DOHH2 (cell line): ENCODE measurements around the gene MUC5B.

Experiments
- H3F3A ChIP-seq: fragments of 200-600 bp; sonication (generic), shearing (Covaris generic); 2 replicates; pipeline ENCODE4 v1.6.0; 2016; ENCODE audit warnings: antibody characterized with exemption, mild to moderate bottlenecking; ENCODE audit not compliant: control insufficient read depth, insufficient read depth
- H3K27ac ChIP-seq: fragments of 200-600 bp; sonication (generic); 2 replicates; pipeline ENCODE4 v1.5.1; 2014; ENCODE audit warnings: low read depth, mild to moderate bottlenecking, low read length, moderate library complexity
- H3K27me3 ChIP-seq: fragments of 200-600 bp; sonication (generic); 2 replicates; pipeline ENCODE4 v1.6.1; 2014; ENCODE audit warnings: mild to moderate bottlenecking, low read length, mixed read lengths; ENCODE audit not compliant: control insufficient read depth
- H3K36me3 ChIP-seq: fragments of 200-600 bp; sonication (generic); 2 replicates; pipeline ENCODE4 v1.6.1; 2014; ENCODE audit warnings: mild to moderate bottlenecking, low read length, moderate library complexity, mixed read lengths; ENCODE audit not compliant: control insufficient read depth
- H3K4me1 ChIP-seq: fragments of 200-600 bp; sonication (generic); 2 replicates; pipeline ENCODE4 v1.6.1; 2014; ENCODE audit warnings: mild to moderate bottlenecking, low read length, mixed read lengths; ENCODE audit not compliant: control insufficient read depth
- H3K4me2 ChIP-seq: fragments of 200-600 bp; sonication (generic); 2 replicates; pipeline ENCODE4 v1.6.0; 2014; ENCODE audit warnings: mild to moderate bottlenecking, low read length, moderate library complexity
- H3K4me3 ChIP-seq: fragments of 200-600 bp; sonication (generic); 2 replicates; pipeline ENCODE4 v1.5.1; 2014; ENCODE audit warnings: mild to moderate bottlenecking, low read length, mixed read lengths
- H3K79me2 ChIP-seq: fragments of 200-600 bp; sonication (generic); 2 replicates; pipeline ENCODE4 v1.6.1; 2014; ENCODE audit warnings: mild to moderate bottlenecking, low read length, mixed read lengths; ENCODE audit not compliant: control insufficient read depth
- H3K9me2 ChIP-seq: fragments of 200-600 bp; sonication (generic); replicated peaks from 2 replicates; pipeline ENCODE4 v1.6.1; 2014; ENCODE audit warnings: mild to moderate bottlenecking, low read length, mixed read lengths; ENCODE audit not compliant: control insufficient read depth
- H3K9me3 ChIP-seq: fragments of 200-600 bp; sonication (generic); 2 replicates; pipeline ENCODE4 v1.6.1; 2014; ENCODE audit warnings: antibody characterized with exemption, low read length, mixed read lengths; ENCODE audit not compliant: control insufficient read depth, insufficient read depth
- H4K20me1 ChIP-seq: fragments of 200-600 bp; sonication (generic); 2 replicates; pipeline ENCODE4 v1.6.0; 2014; ENCODE audit warnings: low read depth, mild to moderate bottlenecking, antibody characterized with exemption, low read length, moderate library complexity; ENCODE audit not compliant: control insufficient read depth, insufficient read depth
- EZH2phosphoT487 ChIP-seq: fragments of 200-600 bp; sonication (generic); IDR thresholded peaks from 2 replicates; pipeline ENCODE4 v1.6.1; 2017; ENCODE audit warnings: borderline replicate concordance, mild to moderate bottlenecking, antibody characterized with exemption, low read length, moderate library complexity, mixed read lengths
- TF ChIP-seq, protein P1 (sequence below): fragments of 200-600 bp; sonication (generic); IDR thresholded peaks from one replicate; pipeline ENCODE4 v1.5.1; 2014; ENCODE audit warnings: antibody characterized with exemption, mild to moderate bottlenecking, low read depth, low read length; ENCODE audit not compliant: poor library complexity, severe bottlenecking

Gene MUC5B

DNA sequence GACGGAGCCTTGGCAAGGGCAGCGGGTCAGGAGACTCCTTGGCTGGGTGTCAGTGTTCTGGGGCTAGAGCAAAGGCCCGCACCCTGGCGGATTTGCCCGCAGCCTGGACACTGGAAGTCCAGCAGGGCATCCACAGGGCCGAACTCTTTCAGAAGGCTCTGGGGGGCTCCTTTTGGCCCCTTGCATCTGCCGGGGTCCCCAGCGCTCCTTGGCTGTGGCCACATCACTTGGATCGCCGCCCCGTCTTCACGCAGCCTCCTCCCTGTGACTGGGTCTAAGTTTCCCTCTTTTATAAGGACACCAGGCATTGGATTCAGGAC is 45.1 kb upstream of the MUC5B start:
- no peak overlapping the region for H3K4me2 ChIP-seq
- H3K4me1 ChIP-seq: no peaks in the 10 kb centered on the region
- H3K79me2 ChIP-seq: no peaks in the 10 kb centered on the region
- H3K36me3 ChIP-seq: no peaks in the 10 kb centered on the region
- H3K27ac ChIP-seq: no peak overlapping the region
- H3K27me3 ChIP-seq: no peaks in the 10 kb centered on the region
- H3F3A ChIP-seq: no peaks in the 10 kb centered on the region
- H3K9me2 ChIP-seq: no peaks in the 10 kb centered on the region
- peaks cover 38% of the 10 kb centered on the region; the same call in 1 of the 2 replicates for H3K9me3 ChIP-seq
- TF ChIP-seq, protein P1, sequence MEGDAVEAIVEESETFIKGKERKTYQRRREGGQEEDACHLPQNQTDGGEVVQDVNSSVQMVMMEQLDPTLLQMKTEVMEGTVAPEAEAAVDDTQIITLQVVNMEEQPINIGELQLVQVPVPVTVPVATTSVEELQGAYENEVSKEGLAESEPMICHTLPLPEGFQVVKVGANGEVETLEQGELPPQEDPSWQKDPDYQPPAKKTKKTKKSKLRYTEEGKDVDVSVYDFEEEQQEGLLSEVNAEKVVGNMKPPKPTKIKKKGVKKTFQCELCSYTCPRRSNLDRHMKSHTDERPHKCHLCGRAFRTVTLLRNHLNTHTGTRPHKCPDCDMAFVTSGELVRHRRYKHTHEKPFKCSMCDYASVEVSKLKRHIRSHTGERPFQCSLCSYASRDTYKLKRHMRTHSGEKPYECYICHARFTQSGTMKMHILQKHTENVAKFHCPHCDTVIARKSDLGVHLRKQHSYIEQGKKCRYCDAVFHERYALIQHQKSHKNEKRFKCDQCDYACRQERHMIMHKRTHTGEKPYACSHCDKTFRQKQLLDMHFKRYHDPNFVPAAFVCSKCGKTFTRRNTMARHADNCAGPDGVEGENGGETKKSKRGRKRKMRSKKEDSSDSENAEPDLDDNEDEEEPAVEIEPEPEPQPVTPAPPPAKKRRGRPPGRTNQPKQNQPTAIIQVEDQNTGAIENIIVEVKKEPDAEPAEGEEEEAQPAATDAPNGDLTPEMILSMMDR: no peak
- TF ChIP-seq EZH2phosphoT487: no peak
- no peaks in the 10 kb centered on the region for H4K20me1 ChIP-seq
- no peak overlapping the region for H3K4me3 ChIP-seq

DNA sequence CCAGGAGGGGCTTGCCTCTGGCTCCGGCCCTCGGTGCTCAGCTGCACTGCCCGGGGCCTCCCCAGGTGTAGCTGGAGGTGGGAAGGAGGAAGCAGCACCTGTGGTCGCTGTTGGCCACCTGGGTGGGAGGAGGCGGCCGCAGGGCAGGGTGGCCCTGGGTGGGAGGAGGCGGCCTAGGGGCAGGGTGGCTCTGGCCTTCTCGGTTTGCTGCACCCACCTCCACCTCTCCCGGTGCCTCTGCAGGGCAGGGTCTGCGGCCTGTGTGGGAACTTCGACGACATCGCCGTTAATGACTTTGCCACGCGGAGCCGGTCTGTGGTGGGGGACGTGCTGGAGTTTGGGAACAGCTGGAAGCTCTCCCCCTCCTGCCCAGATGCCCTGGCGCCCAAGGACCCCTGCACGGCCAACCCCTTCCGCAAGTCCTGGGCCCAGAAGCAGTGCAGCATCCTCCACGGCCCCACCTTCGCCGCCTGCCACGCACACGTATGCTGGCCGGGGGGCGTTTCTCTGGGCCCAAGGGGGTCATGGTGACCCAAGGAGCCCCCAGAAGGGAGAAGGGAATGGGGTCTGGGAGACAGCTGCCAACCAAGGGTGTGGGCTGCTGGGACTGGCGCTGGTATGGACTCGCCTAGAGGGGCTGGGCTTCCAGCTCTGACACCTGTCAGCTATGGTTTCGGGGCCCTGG is 44.5 kb upstream of the MUC5B start:
- no peaks in the 10 kb centered on the region for H3F3A ChIP-seq
- H3K4me3 ChIP-seq: no peak overlapping the region
- no peaks in the 10 kb centered on the region for H3K4me1 ChIP-seq
- no peaks in the 10 kb centered on the region for H3K79me2 ChIP-seq
- peaks cover 34% of the 10 kb centered on the region; the same call in 1 of the 2 replicates for H3K9me3 ChIP-seq
- H3K27me3 ChIP-seq: no peaks in the 10 kb centered on the region
- no peak overlapping the region for H3K4me2 ChIP-seq
- H3K36me3 ChIP-seq: no peaks in the 10 kb centered on the region
- no peaks in the 10 kb centered on the region for H4K20me1 ChIP-seq
- no peak overlapping the region for H3K27ac ChIP-seq
- no peak for TF ChIP-seq EZH2phosphoT487
- TF ChIP-seq, protein P1: no peak
- no peaks in the 10 kb centered on the region for H3K9me2 ChIP-seq

DNA sequence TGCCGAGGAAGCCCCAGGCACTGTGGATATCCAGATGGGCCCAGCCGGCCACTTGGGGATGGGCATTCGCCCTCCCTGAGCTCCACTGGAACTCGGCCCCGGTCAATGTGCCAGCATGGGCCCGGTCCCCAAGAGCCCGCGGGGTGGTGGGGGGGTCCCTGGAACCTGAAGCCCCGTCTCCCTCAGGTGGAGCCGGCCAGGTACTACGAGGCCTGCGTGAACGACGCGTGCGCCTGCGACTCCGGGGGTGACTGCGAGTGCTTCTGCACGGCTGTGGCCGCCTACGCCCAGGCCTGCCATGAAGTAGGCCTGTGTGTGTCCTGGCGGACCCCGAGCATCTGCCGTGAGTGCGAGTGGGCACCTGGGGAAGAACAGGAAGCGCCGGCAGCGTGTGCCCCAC is 44.0 kb upstream of the MUC5B start:
- Histone ChIP-seq H3K79me2 (no peaks in the 10 kb centered on the region), H4K20me1 (no peaks in the 10 kb centered on the region), H3K9me3 (peaks cover 30% of the 10 kb centered on the region; the same call in 1 of the 2 replicates), H3K9me2 (no peaks in the 10 kb centered on the region), H3K4me1 (no peaks in the 10 kb centered on the region), H3K27ac (no peak overlapping the region), H3K27me3 (no peaks in the 10 kb centered on the region), H3K4me3 (no peak overlapping the region), H3F3A (no peaks in the 10 kb centered on the region), H3K36me3 (no peaks in the 10 kb centered on the region), H3K4me2 (no peak overlapping the region)
- TF ChIP-seq, protein P1: no peak
- TF ChIP-seq EZH2phosphoT487: no peak
